ENCODE data around the gene DCAF5. TPM values are rescaled to one million over a fixed set of nuclear protein-coding genes. Genes with fewer than 3 reads are reported as not detected.

The DCAF5 gene
- total RNA-seq, 4 donors from 2014 or later: 31.8 to 60.0 (median 38.5) TPM

DNA sequence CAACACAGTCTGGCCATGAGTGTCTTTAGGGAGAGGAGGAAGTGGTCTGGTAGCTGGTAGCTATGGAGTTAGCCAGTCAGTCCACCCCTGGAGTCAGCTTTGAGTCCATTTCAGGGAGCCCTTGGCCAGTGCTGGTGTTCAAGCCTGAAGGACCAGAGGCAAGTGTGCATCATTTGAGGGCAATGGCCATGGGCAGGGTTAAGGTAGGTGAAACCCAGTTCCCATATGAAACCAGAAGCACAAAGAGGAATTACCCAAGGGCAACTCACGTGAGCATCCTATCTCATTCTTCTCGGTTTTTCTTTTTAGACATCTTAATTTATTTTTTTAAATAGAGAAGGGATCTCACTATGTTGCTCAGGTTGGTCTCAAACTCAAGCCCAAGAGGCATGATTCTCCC lies 112.6 kb downstream of the DCAF5 start:
- TF ChIP-seq, protein P1, sequence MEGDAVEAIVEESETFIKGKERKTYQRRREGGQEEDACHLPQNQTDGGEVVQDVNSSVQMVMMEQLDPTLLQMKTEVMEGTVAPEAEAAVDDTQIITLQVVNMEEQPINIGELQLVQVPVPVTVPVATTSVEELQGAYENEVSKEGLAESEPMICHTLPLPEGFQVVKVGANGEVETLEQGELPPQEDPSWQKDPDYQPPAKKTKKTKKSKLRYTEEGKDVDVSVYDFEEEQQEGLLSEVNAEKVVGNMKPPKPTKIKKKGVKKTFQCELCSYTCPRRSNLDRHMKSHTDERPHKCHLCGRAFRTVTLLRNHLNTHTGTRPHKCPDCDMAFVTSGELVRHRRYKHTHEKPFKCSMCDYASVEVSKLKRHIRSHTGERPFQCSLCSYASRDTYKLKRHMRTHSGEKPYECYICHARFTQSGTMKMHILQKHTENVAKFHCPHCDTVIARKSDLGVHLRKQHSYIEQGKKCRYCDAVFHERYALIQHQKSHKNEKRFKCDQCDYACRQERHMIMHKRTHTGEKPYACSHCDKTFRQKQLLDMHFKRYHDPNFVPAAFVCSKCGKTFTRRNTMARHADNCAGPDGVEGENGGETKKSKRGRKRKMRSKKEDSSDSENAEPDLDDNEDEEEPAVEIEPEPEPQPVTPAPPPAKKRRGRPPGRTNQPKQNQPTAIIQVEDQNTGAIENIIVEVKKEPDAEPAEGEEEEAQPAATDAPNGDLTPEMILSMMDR (IDR thresholded peaks at IDR 0.05): no peak
- TF ChIP-seq POLR2A (IDR thresholded peaks at IDR 0.05): no peak
- 73 to 84% methylated on average over 2 of the region's 2 CpGs for WGBS, 2 donors
- DNase-seq (ENCODE audit: low spot score in 2 of 2): no peak
- intact Hi-C loops (cut with DNase I; ENCODE audit: low total_unique reads): no loop called here
- H3K4me3 ChIP-seq (ENCODE audit: low read depth, poor library complexity, severe bottlenecking): no peak overlapping the region

DNA sequence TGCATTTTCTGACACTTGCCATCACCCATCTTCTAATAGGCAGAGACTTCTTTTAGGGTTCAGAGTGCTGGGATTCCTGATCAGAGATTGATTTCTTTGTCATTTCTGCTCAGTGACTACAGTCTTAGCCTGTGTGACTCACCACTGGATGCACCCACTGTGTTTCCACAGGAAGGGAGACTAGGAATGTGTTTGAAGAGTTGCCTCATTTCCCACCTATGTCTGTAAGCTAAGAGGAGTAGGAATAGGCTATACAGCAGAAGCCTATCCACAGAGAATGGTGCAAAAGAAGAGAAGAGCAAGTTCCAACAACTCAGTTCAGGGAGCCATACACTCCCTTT lies 113.7 kb downstream of the DCAF5 start:
- no peak for DNase-seq (ENCODE audit: low spot score in 2 of 2)
- intact Hi-C loops (cut with DNase I; ENCODE audit: low total_unique reads): no loop called here
- TF ChIP-seq POLR2A (IDR thresholded peaks at IDR 0.05): no peak
- TF ChIP-seq, protein P1 (IDR thresholded peaks at IDR 0.05): no peak
- H3K4me3 ChIP-seq (ENCODE audit: low read depth, poor library complexity, severe bottlenecking): no peak overlapping the region

GRCh38 chr14:69038455-69039287 lies 114.2 kb downstream of the DCAF5 start:
- TF ChIP-seq, protein P1 (IDR thresholded peaks at IDR 0.05): no peak
- TF ChIP-seq POLR2A (IDR thresholded peaks at IDR 0.05): no peak
- DNase-seq (ENCODE audit: low spot score in 2 of 2): no peak
- H3K4me3 ChIP-seq (ENCODE audit: low read depth, poor library complexity, severe bottlenecking): no peak overlapping the region
- intact Hi-C loops (cut with DNase I; ENCODE audit: low total_unique reads): no loop called here
- 46 to 52% methylated on average over 7 of the region's 7 CpGs for WGBS, 2 donors

GRCh38 chr14:69037790-69038454 lies 115.0 kb downstream of the DCAF5 start:
- no peak for DNase-seq (ENCODE audit: low spot score in 2 of 2)
- H3K4me3 ChIP-seq (ENCODE audit: low read depth, poor library complexity, severe bottlenecking): no peak overlapping the region
- TF ChIP-seq, protein P1 (IDR thresholded peaks at IDR 0.05): no peak
- no peak for TF ChIP-seq POLR2A (IDR thresholded peaks at IDR 0.05)
- intact Hi-C loops (cut with DNase I; ENCODE audit: low total_unique reads): no loop called here
- 75 to 76% methylated on average over 7 of the region's 7 CpGs for WGBS, 2 donors

GRCh38 chr14:69036757-69037506 lies 116.0 kb downstream of the DCAF5 start:
- DNase-seq (ENCODE audit: low spot score in 2 of 2): no peak
- 91 to 93% methylated on average over 9 to 10 of the region's 10 CpGs for WGBS, 2 donors
- no peak overlapping the region for H3K4me3 ChIP-seq (ENCODE audit: low read depth, poor library complexity, severe bottlenecking)
- TF ChIP-seq, protein P1 (IDR thresholded peaks at IDR 0.05): no peak
- TF ChIP-seq POLR2A (IDR thresholded peaks at IDR 0.05): no peak
- intact Hi-C loops (cut with DNase I; ENCODE audit: low total_unique reads): no loop called here
